Prostate gland (tissue), 2 donors: Measurements from ENCODE around the gene IL25. TPM values are rescaled to one million over a fixed set of nuclear protein-coding genes. Genes with fewer than 3 reads are reported as not detected.
"Not testable (repeated sequence)": the region's sequence is repeated elsewhere in the genome, so short reads cannot be mapped to it uniquely, and the experiment has no call there.

Experiments used
- DNase-seq: peaks from one replicate; pipeline ENCODE4 v3.0.0-alpha.2; 2019; ENCODE audit warnings: low spot score
- H3K27ac ChIP-seq, 2 donors: fragments of 200-600 bp; sonication (generic); 2 replicates each; pipeline ENCODE4 v1.5.1; 2017 to 2019
- H3K27me3 ChIP-seq: fragments of 200-600 bp; sonication (generic); replicated peaks from 2 replicates; pipeline ENCODE4 v1.5.1; 2019; ENCODE audit not compliant: insufficient read depth
- H3K36me3 ChIP-seq, 2 donors: fragments of 200-600 bp; sonication (generic); 1 replicate in 1 of 2; 2 replicates in 1 of 2; pipeline versions ENCODE4 v1.5.1 to v1.8.1; 2017 to 2019
- H3K4me1 ChIP-seq: fragments of 200-600 bp; sonication (generic); replicated peaks from 2 replicates; pipeline ENCODE4 v1.5.1; 2019
- H3K4me3 ChIP-seq, 2 donors: fragments of 200-600 bp; sonication (generic); 2 replicates each; pipeline ENCODE4 v1.5.1; 2017 to 2019
- H3K9me3 ChIP-seq: fragments of 200-600 bp; sonication (generic); 2 replicates; pipeline ENCODE4 v1.5.1; 2017
- CTCF ChIP-seq, 4 experiments: fragments of 200-600 bp in 2 of 4; fragments of 450-650 bp in 2 of 4; sonication (generic) in 2 of 4; IDR thresholded peaks; 1 replicate in 3 of 4; 2 replicates in 1 of 4; pipeline ENCODE4 v1.5.1; 2016 to 2019; ENCODE audit warnings: antibody characterized with exemption in 4 of 4, mild to moderate bottlenecking in 2 of 4, moderate library complexity in 2 of 4
- POLR2A ChIP-seq: fragments of 450-650 bp; IDR thresholded peaks from one replicate; pipeline ENCODE4 v1.6.1; 2016; ENCODE audit warnings: antibody characterized with exemption, mild to moderate bottlenecking
- POLR2AphosphoS5 ChIP-seq: sonication (generic); formaldehyde crosslinking; IDR thresholded peaks from one replicate; pipeline ENCODE4 v1.6.1; 2017; ENCODE audit warnings: antibody characterized with exemption
- WGBS: methylation state at CpG from one replicate; pipeline ENCODE4 v1.1.5; 2018; 5-methylcytosine and 5-hydroxymethylcytosine counted together
- intact Hi-C: fragments of 100-400 bp; cut with DNase I; formaldehyde crosslinking; loops from one replicate; pipeline ENCODE4 v1.14.2; 2022
- total RNA-seq, 2 donors: library from RNA; depleted of rRNA; stranded (reverse); fragments of >200 nt; gene quantifications; one replicate each; pipeline ENCODE4 v1.1.0, GENCODE V29; 2016

The IL25 gene
- total RNA-seq, 2 donors from 2014 or later: not detected

GRCh38 chr14:23387916-23388882 is 15.6 kb downstream of the IL25 start:
- WGBS: 81% methylated on average over 26 of the region's 26 CpGs

GRCh38 chr14:23388996-23389395 is 16.4 kb downstream of the IL25 start:
- intact Hi-C loops: no loop called here
- Histone ChIP-seq H3K9me3 (no peaks in the 10 kb centered on the region), H3K4me1 (no peaks in the 10 kb centered on the region), H3K27ac (no peak overlapping the region), H3K36me3 (no peaks in the 10 kb centered on the region), H3K27me3 (no peaks in the 10 kb centered on the region), H3K4me3 (no peak overlapping the region)
- TF ChIP-seq POLR2AphosphoS5: no peak
- TF ChIP-seq CTCF (IDR thresholded peaks at IDR 0.05): no peak
- TF ChIP-seq POLR2A: no peak
- no peak for DNase-seq
- WGBS: 89% methylated on average over 8 of the region's 8 CpGs

More at GRCh38 chr14:23387916-23388882, 15.6 kb downstream of the IL25 start:
- Histone ChIP-seq H3K4me1 (no peaks in the 10 kb centered on the region), H3K27me3 (no peaks in the 10 kb centered on the region), H3K27ac (no peak overlapping the region), H3K9me3 (no peaks in the 10 kb centered on the region), H3K4me3 (no peak overlapping the region), H3K36me3 (no peaks in the 10 kb centered on the region)
- no peak for DNase-seq
- intact Hi-C loops: no loop called here
- TF ChIP-seq CTCF (IDR thresholded peaks at IDR 0.05) (no peak), POLR2AphosphoS5 (no peak), POLR2A (no peak)

- H3K4me3 ChIP-seq: no peak overlapping the region
- intact Hi-C loops: no loop called here
- 80% methylated on average over 12 of the region's 12 CpGs for WGBS
- no peaks in the 10 kb centered on the region for H3K36me3 ChIP-seq
- no peak overlapping the region for H3K27ac ChIP-seq
- no peak for TF ChIP-seq CTCF (IDR thresholded peaks at IDR 0.05)
- no peak for TF ChIP-seq POLR2A
- TF ChIP-seq POLR2AphosphoS5: no peak
- no peaks in the 10 kb centered on the region for H3K4me1 ChIP-seq
- no peak for DNase-seq
- H3K9me3 ChIP-seq: no peaks in the 10 kb centered on the region
- H3K27me3 ChIP-seq: no peaks in the 10 kb centered on the region
These were observed 16.8 kb downstream of the IL25 start for GRCh38 chr14:23389396-23389795.

- H3K27ac ChIP-seq, H3K9me3 ChIP-seq, intact Hi-C loops, H3K4me1 ChIP-seq, H3K4me3 ChIP-seq, H3K36me3 ChIP-seq, H3K27me3 ChIP-seq, DNase-seq: not testable (repeated sequence)
- WGBS: 85% methylated on average over 5 of the region's 19 CpGs
These were observed 17.3 kb downstream of the IL25 start for GRCh38 chr14:23389871-23390270.

- Histone ChIP-seq H3K4me3 (no peak overlapping the region), H3K9me3 (no peaks in the 10 kb centered on the region), H3K27me3 (no peaks in the 10 kb centered on the region), H3K27ac (no peak overlapping the region), H3K4me1 (no peaks in the 10 kb centered on the region), H3K36me3 (no peaks in the 10 kb centered on the region)
- no peak for TF ChIP-seq POLR2A
- no peak for TF ChIP-seq POLR2AphosphoS5
- TF ChIP-seq CTCF (IDR thresholded peaks at IDR 0.05): no peak
- intact Hi-C loops: no loop called here
- no peak for DNase-seq
- 73% methylated on average over 7 of the region's 7 CpGs for WGBS
These were observed 20.0 kb downstream of the IL25 start for GRCh38 chr14:23392613-23393012.
